ENCODE data around the gene VPS36.
"Not testable (repeated sequence)": the region's sequence is repeated elsewhere in the genome, so short reads cannot be mapped to it uniquely, and the experiment has no call there.

Gene VPS36

DNA sequence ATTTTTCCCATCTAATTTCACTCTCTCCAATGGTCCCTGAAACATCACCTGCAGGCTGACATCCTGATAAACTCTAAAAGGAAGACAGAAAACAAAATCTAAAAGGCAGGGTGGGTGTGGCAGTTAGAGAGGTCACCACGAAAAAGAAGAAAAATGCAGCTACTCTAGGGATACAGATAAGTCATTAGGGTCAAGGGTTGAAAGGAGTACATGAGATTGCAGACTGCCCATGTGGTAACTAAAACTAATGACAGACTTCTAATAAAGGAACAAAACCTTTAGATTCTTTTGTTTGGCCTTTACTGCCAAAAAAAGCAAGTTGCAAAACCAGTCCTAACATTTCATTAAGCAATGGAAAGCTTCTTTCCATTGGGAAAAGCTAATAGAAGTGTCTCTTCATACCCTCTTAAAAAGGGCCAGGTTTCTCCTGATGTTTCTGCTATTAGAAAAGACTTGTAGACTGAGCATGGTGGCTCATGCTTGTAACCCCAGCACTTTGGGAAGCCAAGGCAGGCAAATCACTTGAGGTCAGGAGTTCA, 75.5 kb downstream of the VPS36 start:
- no peak for DNase-seq (ENCODE audit: low spot score)

DNA sequence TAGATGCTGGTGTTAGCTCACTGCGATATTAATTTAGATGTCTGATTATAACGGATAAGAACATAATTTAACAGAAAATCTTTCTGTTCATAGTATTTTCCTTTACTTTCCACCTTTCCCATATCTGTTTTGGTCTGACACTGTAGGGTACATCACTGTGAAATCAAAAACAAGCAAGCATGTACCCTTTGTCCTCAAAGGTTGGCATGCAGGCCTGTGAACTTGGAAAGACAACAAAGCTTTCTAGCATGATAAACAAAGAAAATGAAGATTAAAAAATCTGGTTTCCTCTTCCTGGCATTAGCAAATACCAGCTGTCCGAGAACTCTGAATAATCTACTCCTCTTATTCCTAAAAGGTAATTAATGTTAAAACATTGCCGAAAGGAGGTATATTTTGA, 76.0 kb downstream of the VPS36 start:
- no peak for DNase-seq (ENCODE audit: low spot score)

DNA sequence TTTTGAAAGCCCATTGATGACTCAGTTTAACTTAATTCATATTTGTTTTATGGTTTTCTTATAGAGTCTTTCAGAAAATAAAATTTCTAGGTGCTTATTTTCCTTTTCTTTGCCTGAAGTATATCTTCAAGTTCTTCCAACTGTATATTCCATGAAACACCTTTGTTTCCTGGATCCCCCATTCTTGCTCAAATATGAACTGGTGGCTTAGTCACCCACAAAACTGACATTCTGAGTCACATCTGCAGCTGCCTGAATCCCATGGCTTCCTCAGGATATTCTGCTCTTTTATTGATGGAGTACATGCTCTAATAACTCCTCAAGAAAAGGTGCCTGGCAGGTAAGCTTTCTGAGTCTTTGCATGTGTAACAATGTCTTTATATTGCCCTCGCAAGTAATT, 77.2 kb downstream of the VPS36 start:
- not testable (repeated sequence) for DNase-seq (ENCODE audit: low spot score)

DNA sequence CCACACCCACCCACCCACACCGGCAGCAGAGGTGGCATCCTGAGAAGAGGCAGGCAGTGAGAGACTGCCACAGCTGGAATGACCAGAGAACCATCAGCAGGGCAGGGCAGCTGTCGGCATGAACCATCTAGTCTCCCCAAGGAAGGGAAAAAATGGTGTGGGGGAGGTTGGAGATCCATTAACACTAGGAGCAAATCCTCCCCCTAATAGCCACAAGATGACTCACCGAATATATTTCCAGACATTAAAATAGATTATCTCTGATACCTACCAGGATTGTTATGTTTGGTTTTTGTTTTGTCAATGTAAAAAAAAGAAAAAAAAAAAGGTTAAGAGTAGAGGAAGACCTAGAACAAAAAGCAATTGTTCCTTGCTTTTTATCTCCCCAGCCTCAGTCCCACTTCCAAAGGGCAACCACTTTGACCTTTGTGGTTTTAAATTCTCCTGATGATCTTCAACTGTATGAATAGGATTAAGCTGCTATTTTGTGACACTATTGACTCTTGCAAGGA, 78.6 kb downstream of the VPS36 start:
- DNase-seq (ENCODE audit: low spot score): no peak

DNA sequence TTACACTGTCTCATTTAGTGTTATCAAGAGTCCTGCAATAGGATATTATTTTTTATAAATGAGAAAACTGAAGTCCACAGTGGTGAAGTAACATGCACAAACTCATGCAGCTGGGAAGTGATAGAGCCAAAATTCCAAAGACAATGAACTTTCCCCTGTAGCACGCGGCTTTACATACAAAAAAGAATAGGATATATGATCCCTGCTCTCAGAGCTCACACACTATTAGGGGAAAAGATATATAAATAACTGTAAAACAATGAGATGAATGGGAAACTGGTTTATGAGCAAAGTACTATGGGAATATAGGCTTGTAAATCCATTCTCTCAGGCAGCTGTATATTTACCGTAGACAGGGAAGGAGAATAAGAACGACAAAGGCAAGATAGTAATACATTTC, 84.1 kb downstream of the VPS36 start:
- no peak for DNase-seq (ENCODE audit: low spot score)

All from LoVo (cell line).